MM.1S (cell line): ENCODE measurements around the gene ADSS1.

Source experiments
- DNase-seq: peaks from one replicate; pipeline ENCODE4 v3.0.0-alpha.2; 2015
- H2AFZ ChIP-seq: fragments of 300-600 bp; sonication (generic); 2 replicates; pipeline ENCODE4 v1.6.0; 2016; ENCODE audit warnings: antibody characterized with exemption, low read length
- H3F3A ChIP-seq: fragments of 300-600 bp; sonication (generic); 2 replicates; pipeline ENCODE4 v1.6.1; 2016; ENCODE audit warnings: mild to moderate bottlenecking, antibody characterized with exemption, low read length, moderate library complexity, mixed read lengths; ENCODE audit not compliant: insufficient read depth
- H3K27ac ChIP-seq: fragments of 300-600 bp; sonication (generic); 2 replicates; pipeline ENCODE4 v1.5.1; 2016; ENCODE audit warnings: mild to moderate bottlenecking, low read length
- H3K27me3 ChIP-seq: fragments of 300-600 bp; sonication (generic); replicated peaks from 2 replicates; pipeline ENCODE4 v1.6.0; 2016; ENCODE audit warnings: low read length; ENCODE audit not compliant: insufficient read depth
- H3K36me3 ChIP-seq: fragments of 300-600 bp; sonication (generic); replicated peaks from 2 replicates; pipeline ENCODE4 v1.6.1; 2016; ENCODE audit warnings: mild to moderate bottlenecking, low read length, mixed read lengths; ENCODE audit not compliant: insufficient read depth
- H3K4me1 ChIP-seq: fragments of 300-600 bp; sonication (generic); 2 replicates; pipeline ENCODE4 v1.6.1; 2016; ENCODE audit warnings: low read length, mixed read lengths
- H3K4me2 ChIP-seq: fragments of 300-600 bp; sonication (generic); 2 replicates; pipeline ENCODE4 v1.6.0; 2016; ENCODE audit warnings: low read depth, low read length
- H3K4me3 ChIP-seq: fragments of 300-600 bp; sonication (generic); 2 replicates; pipeline ENCODE4 v1.5.1; 2016; ENCODE audit warnings: low read length, mixed read lengths
- H3K79me2 ChIP-seq: fragments of 300-600 bp; sonication (generic); 2 replicates; pipeline ENCODE4 v1.6.1; 2016; ENCODE audit warnings: mixed run types, low read length, mixed read lengths
- H3K9ac ChIP-seq: fragments of 300-600 bp; sonication (generic); 2 replicates; pipeline ENCODE4 v1.6.1; 2016; ENCODE audit warnings: low read length, mixed read lengths
- H3K9me2 ChIP-seq: fragments of 300-600 bp; sonication (generic); replicated peaks from 2 replicates; pipeline ENCODE4 v1.6.1; 2016; ENCODE audit warnings: mild to moderate bottlenecking, low read length, mixed read lengths; ENCODE audit not compliant: insufficient read depth
- H3K9me3 ChIP-seq: fragments of 300-600 bp; sonication (generic); replicated peaks from 2 replicates; pipeline ENCODE4 v1.6.1; 2016; ENCODE audit warnings: mild to moderate bottlenecking, low read length, mixed read lengths; ENCODE audit not compliant: insufficient read depth
- H4K20me1 ChIP-seq: fragments of 300-600 bp; sonication (generic); 2 replicates; pipeline ENCODE4 v1.6.1; 2016; ENCODE audit warnings: mild to moderate bottlenecking, low read length, moderate library complexity, mixed read lengths; ENCODE audit not compliant: insufficient read depth
- CTCF ChIP-seq: fragments of 300-600 bp; sonication (generic); IDR thresholded peaks from 2 replicates; pipeline ENCODE4 v1.5.1; 2016; ENCODE audit warnings: antibody characterized with exemption, low read length, mixed read lengths
- EZH2 ChIP-seq: fragments of 300-600 bp; sonication (generic); optimal IDR thresholded peaks from 2 replicates; pipeline ENCODE3; 2017; ENCODE audit warnings: low read depth, mild to moderate bottlenecking, antibody characterized with exemption, low read length, mixed read lengths
- EZH2phosphoT487 ChIP-seq: fragments of 300-600 bp; sonication (generic); IDR thresholded peaks from 2 replicates; pipeline ENCODE4 v1.6.1; 2018; ENCODE audit warnings: antibody characterized with exemption, low read length

The ADSS1 gene

GRCh38 chr14:104700747-104701217, 23.2 kb upstream of the ADSS1 start:
- no peaks in the 10 kb centered on the region for H3K36me3 ChIP-seq
- no peaks in the 10 kb centered on the region for H4K20me1 ChIP-seq
- no peak for DNase-seq
- H3K27me3 ChIP-seq, result no peaks in the 10 kb centered on the region
- no peak for TF ChIP-seq CTCF
- no peak overlapping the region for H3K27ac ChIP-seq
- H3K9me3 ChIP-seq, result no peaks in the 10 kb centered on the region
- H3K9me2 ChIP-seq, result no peaks in the 10 kb centered on the region
- H3K4me2 ChIP-seq, result no peak overlapping the region
- H3K9ac ChIP-seq, result no peak overlapping the region
- H3F3A ChIP-seq, result no peaks in the 10 kb centered on the region
- no peak overlapping the region for H2AFZ ChIP-seq
- no peak overlapping the region for H3K4me3 ChIP-seq
- H3K79me2 ChIP-seq, result no peaks in the 10 kb centered on the region
- H3K4me1 ChIP-seq, result no peaks in the 10 kb centered on the region

- no peaks in the 10 kb centered on the region for H3K9me3 ChIP-seq
- no peaks in the 10 kb centered on the region for H4K20me1 ChIP-seq
- TF ChIP-seq EZH2phosphoT487 (no peak), EZH2 (no peak), CTCF (no peak)
- H3K9ac ChIP-seq, result no peak overlapping the region
- DNase-seq, result no peak
- H3K27me3 ChIP-seq, result no peaks in the 10 kb centered on the region
- no peak overlapping the region for H3K27ac ChIP-seq
- no peaks in the 10 kb centered on the region for H3K79me2 ChIP-seq
- no peaks in the 10 kb centered on the region for H3F3A ChIP-seq
- no peak overlapping the region for H3K4me2 ChIP-seq
- no peaks in the 10 kb centered on the region for H3K4me1 ChIP-seq
- no peak overlapping the region for H2AFZ ChIP-seq
- H3K36me3 ChIP-seq, result no peaks in the 10 kb centered on the region
- H3K9me2 ChIP-seq, result no peaks in the 10 kb centered on the region
- no peak overlapping the region for H3K4me3 ChIP-seq
Observed at GRCh38 chr14:104701383-104702076, 22.5 kb upstream of the ADSS1 start.

- Histone ChIP-seq H3K36me3 (no peaks in the 10 kb centered on the region), H2AFZ (no peak overlapping the region), H4K20me1 (no peaks in the 10 kb centered on the region), H3F3A (no peaks in the 10 kb centered on the region), H3K27ac (no peak overlapping the region), H3K79me2 (no peaks in the 10 kb centered on the region), H3K4me1 (no peaks in the 10 kb centered on the region), H3K9me2 (no peaks in the 10 kb centered on the region), H3K4me2 (no peak overlapping the region), H3K9me3 (no peaks in the 10 kb centered on the region), H3K9ac (no peak overlapping the region), H3K27me3 (no peaks in the 10 kb centered on the region), H3K4me3 (no peak overlapping the region)
- TF ChIP-seq EZH2 (no peak), EZH2phosphoT487 (no peak), CTCF (no peak)
- no peak for DNase-seq
Observed at GRCh38 chr14:104702106-104702505, 21.9 kb upstream of the ADSS1 start.
